ENCODE results near the gene RAB21.

Gene RAB21

DNA sequence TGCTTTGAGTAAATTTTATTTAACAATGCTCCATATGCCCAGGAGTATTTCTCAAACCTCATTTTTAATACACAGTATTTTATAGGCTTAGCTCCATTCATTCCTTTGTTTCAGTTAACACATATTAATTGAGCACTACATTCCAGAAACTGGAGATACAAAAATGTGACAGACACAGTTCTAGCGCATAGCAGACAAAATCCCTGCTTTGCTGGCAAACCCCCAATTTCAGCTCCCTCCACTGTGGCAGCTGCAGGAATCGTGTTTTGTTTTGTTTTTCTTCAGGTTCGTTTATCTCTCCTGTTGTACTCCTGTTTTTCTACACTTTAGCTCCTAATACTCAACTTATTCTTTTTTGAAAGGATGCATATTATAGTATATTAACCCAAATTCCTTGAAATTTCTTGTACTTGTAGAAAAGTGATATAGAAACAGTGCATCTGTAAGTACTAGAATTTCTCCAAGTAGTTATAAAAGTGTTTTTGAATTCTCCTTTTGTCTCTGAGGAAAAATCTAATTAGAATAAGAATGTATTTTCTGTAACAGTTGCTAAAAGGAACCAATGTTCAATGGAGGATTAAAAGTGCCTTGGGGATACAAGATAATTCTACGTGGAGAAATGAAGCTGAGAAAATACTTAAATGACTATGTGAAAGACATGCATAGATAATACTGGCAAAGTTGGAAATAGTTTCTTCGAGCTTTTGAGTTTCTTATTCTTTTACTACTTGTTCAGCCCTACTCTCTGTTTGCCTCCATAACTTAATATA lies 6.4 kb upstream of the RAB21 start:
- CTCF ChIA-PET = interaction anchor here (0.5 to 1.9 kb wide), 4 partner anchors 62 to 317 kb away, joined by 3 to 13 read pairs (median 5); partner anchors contain the start of gene TMEM19
- no peak for DNase-seq (ENCODE audit: extremely low spot score)
- POLR2A ChIA-PET = interaction anchor here (1.4 kb wide), 1 partner anchor 62 kb away, joined by 8 read pairs; the partner anchor contains the start of gene TMEM19
- TF ChIP-seq L3MBTL2 (conservative IDR thresholded peaks at IDR 0.05) (no peak), ELF4 (IDR thresholded peaks at IDR 0.05) (no peak), FOXM1 (IDR thresholded peaks at IDR 0.05; ENCODE audit: borderline replicate concordance) (no peak), FOXA1 (IDR thresholded peaks at IDR 0.05) (no peak), ARNT (IDR thresholded peaks at IDR 0.05) (no peak), FOXK2 (IDR thresholded peaks at IDR 0.05) (no peak), SUZ12 (IDR thresholded peaks at IDR 0.05) (no peak), ZNF384 (IDR thresholded peaks at IDR 0.05) (no peak), CTBP1 (IDR thresholded peaks at IDR 0.05; ENCODE audit: borderline replicate concordance) (no peak), NFRKB (IDR thresholded peaks at IDR 0.05) (no peak), HDGF (IDR thresholded peaks at IDR 0.05; ENCODE audit: borderline replicate concordance) (no peak), TARDBP (IDR thresholded peaks at IDR 0.05) (no peak), BHLHE40 (IDR thresholded peaks at IDR 0.05; ENCODE audit: borderline replicate concordance) (no peak), PKNOX1 (IDR thresholded peaks at IDR 0.05) (no peak), LEF1 (IDR thresholded peaks at IDR 0.05; ENCODE audit: borderline replicate concordance) (no peak), SP1 (IDR thresholded peaks at IDR 0.05) (no peak)

DNA sequence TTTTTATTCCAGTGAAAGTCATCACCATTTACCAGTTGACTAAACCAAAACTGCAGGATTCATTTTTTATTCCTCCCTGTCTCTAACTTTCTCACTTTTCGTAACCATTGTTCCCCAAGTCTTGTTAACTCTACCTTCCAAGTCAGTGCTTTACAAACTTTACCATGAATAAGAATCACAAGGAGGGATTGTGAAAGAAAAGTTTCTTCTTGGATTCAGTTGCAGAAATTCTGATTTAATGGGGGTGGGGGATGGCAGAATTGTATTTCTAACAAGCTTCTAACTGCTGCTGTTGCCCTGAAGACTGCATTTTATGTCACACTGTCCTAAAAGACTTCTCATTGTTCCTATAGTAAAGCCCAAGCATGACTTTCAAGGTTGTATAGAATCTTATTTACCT lies 5.0 kb upstream of the RAB21 start:
- CTCF ChIA-PET = interaction anchor here (0.6 kb wide), 1 partner anchor 111 kb away, joined by 3 read pairs; no protein-coding TSS in a partner anchor
- POLR2A ChIA-PET = no interaction called here
- TF ChIP-seq HDGF (IDR thresholded peaks at IDR 0.05; ENCODE audit: borderline replicate concordance) (no peak), ZNF384 (IDR thresholded peaks at IDR 0.05) (no peak), BHLHE40 (IDR thresholded peaks at IDR 0.05; ENCODE audit: borderline replicate concordance) (no peak), L3MBTL2 (conservative IDR thresholded peaks at IDR 0.05) (no peak), TARDBP (IDR thresholded peaks at IDR 0.05) (no peak), LEF1 (IDR thresholded peaks at IDR 0.05; ENCODE audit: borderline replicate concordance) (no peak), ELF4 (IDR thresholded peaks at IDR 0.05) (no peak), FOXM1 (IDR thresholded peaks at IDR 0.05; ENCODE audit: borderline replicate concordance) (no peak), SP1 (IDR thresholded peaks at IDR 0.05) (no peak), ARNT (IDR thresholded peaks at IDR 0.05) (no peak), PKNOX1 (IDR thresholded peaks at IDR 0.05) (no peak), CTBP1 (IDR thresholded peaks at IDR 0.05; ENCODE audit: borderline replicate concordance) (no peak), FOXK2 (IDR thresholded peaks at IDR 0.05) (no peak), SUZ12 (IDR thresholded peaks at IDR 0.05) (no peak), NFRKB (IDR thresholded peaks at IDR 0.05) (no peak), FOXA1 (IDR thresholded peaks at IDR 0.05) (no peak)
- DNase-seq (ENCODE audit: extremely low spot score) = no peak

GRCh38 chr12:71752891-71753290 lies 1.8 kb upstream of the RAB21 start:
- POLR2A ChIA-PET = interaction anchor here (2.3 kb wide), 1 partner anchor 89 kb away, joined by 12 read pairs; the partner anchor contains the start of genes THAP2 and ZFC3H1
- TF ChIP-seq FOXK2 (IDR thresholded peaks at IDR 0.05) = no peak
- no peak for TF ChIP-seq LEF1 (IDR thresholded peaks at IDR 0.05; ENCODE audit: borderline replicate concordance)
- TF ChIP-seq ZNF384 (IDR thresholded peaks at IDR 0.05) = no peak
- TF ChIP-seq PKNOX1 (IDR thresholded peaks at IDR 0.05) = no peak
- TF ChIP-seq SP1 (IDR thresholded peaks at IDR 0.05) = no peak
- no peak for TF ChIP-seq FOXM1 (IDR thresholded peaks at IDR 0.05; ENCODE audit: borderline replicate concordance)
- no peak for TF ChIP-seq FOXA1 (IDR thresholded peaks at IDR 0.05)
- TF ChIP-seq BHLHE40 (IDR thresholded peaks at IDR 0.05; ENCODE audit: borderline replicate concordance) = no peak
- no peak for TF ChIP-seq ELF4 (IDR thresholded peaks at IDR 0.05)
- TF ChIP-seq NFRKB (IDR thresholded peaks at IDR 0.05) = no peak
- TF ChIP-seq L3MBTL2 (conservative IDR thresholded peaks at IDR 0.05) = no peak
- no peak for DNase-seq (ENCODE audit: extremely low spot score)
- CTCF ChIA-PET = no interaction called here

GRCh38 chr12:71755146-71755892 lies 656 bp downstream of the RAB21 start:
- peak; percentile 30 for DNase-seq (ENCODE audit: extremely low spot score)
- no peak for TF ChIP-seq BHLHE40 (IDR thresholded peaks at IDR 0.05; ENCODE audit: borderline replicate concordance)
- TF ChIP-seq TARDBP (IDR thresholded peaks at IDR 0.05) = no peak
- ChIA-PET POLR2A (interaction anchor here (1.0 to 2.3 kb wide), 6 partner anchors 69 to 209 kb away, joined by 3 to 12 read pairs (median 3); partner anchors contain the start of genes THAP2, TMEM19 and ZFC3H1), CTCF (no interaction called here)

DNA sequence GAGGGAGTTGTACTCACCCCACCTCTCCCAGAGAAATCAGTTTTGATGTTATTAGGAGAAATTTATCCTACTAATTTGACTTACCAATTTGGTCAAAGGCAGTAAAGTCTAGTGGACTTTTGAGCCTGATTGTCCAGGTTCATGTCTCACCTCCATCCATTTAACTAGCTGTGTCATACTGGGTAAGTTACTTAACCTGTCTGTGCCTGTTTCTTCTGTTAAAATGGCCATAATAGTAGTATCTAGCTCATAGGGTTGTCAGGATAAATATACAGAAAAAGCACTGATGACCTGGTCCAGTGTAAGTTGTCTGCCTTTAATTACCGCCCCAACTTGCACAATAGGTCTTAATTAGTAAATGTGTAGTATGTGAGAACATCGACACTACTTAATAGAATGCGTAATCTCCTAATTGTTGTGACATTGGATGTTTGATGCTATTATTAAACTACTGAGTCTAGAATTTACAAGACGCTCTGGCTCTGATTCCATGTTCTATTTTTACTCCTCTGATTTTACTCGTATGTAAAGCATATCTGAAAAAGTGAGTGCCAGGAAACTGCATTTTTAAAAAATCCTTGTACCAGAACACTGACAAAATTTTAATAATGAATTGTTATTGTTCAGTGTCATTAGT lies 1.5 kb downstream of the RAB21 start:
- no peak for TF ChIP-seq HDGF (IDR thresholded peaks at IDR 0.05; ENCODE audit: borderline replicate concordance)
- TF ChIP-seq TARDBP (IDR thresholded peaks at IDR 0.05) = no peak
- TF ChIP-seq SUZ12 (IDR thresholded peaks at IDR 0.05) = no peak
- no peak for TF ChIP-seq PKNOX1 (IDR thresholded peaks at IDR 0.05)
- no peak for TF ChIP-seq LEF1 (IDR thresholded peaks at IDR 0.05; ENCODE audit: borderline replicate concordance)
- no peak for TF ChIP-seq CTBP1 (IDR thresholded peaks at IDR 0.05; ENCODE audit: borderline replicate concordance)
- no peak for TF ChIP-seq ELF4 (IDR thresholded peaks at IDR 0.05)
- TF ChIP-seq ARNT (IDR thresholded peaks at IDR 0.05) = no peak
- TF ChIP-seq BHLHE40 (IDR thresholded peaks at IDR 0.05; ENCODE audit: borderline replicate concordance) = no peak
- TF ChIP-seq L3MBTL2 (conservative IDR thresholded peaks at IDR 0.05) = no peak
- TF ChIP-seq SP1 (IDR thresholded peaks at IDR 0.05) = no peak
- no peak for TF ChIP-seq FOXK2 (IDR thresholded peaks at IDR 0.05)
- no peak for TF ChIP-seq NFRKB (IDR thresholded peaks at IDR 0.05)
- no peak for TF ChIP-seq FOXM1 (IDR thresholded peaks at IDR 0.05; ENCODE audit: borderline replicate concordance)
- TF ChIP-seq ZNF384 (IDR thresholded peaks at IDR 0.05) = no peak
- TF ChIP-seq FOXA1 (IDR thresholded peaks at IDR 0.05) = no peak
- POLR2A ChIA-PET = interaction anchor here (1.3 kb wide), 1 partner anchor 92 kb away, joined by 3 read pairs; the partner anchor contains the start of gene THAP2
- no peak for DNase-seq (ENCODE audit: extremely low spot score)
- CTCF ChIA-PET = no interaction called here
